Muscle layer of duodenum (tissue), 2 donors: ENCODE results near the gene MACROH2A2.
A peak's percentile ranks its signal among the peaks of the same experiment; 100 is the strongest.
"Not testable (repeated sequence)": the region's sequence is repeated elsewhere in the genome, so short reads cannot be mapped to it uniquely, and the experiment has no call there.

Experiments used
- H3K27ac ChIP-seq: one replicate; pipeline ENCODE4 v1.7.0; 2013; ENCODE audit warnings: mild to moderate bottlenecking, low read length
- H3K27me3 ChIP-seq: one replicate; pipeline ENCODE4 v1.7.0; 2013; ENCODE audit warnings: low read depth, mild to moderate bottlenecking, control low read depth, low read length
- H3K36me3 ChIP-seq, 2 donors: one replicate each; pipeline ENCODE4 v1.7.0; 2013; ENCODE audit warnings: low read length in 2 of 2, control low read depth in 1 of 2, mild to moderate bottlenecking in 1 of 2; ENCODE audit not compliant: insufficient read depth in 2 of 2, control insufficient read depth in 1 of 2
- H3K4me1 ChIP-seq, 2 donors: one replicate each; pipeline ENCODE4 v1.7.0; 2013; ENCODE audit warnings: low read length in 2 of 2, mild to moderate bottlenecking in 2 of 2, control low read depth in 1 of 2, moderate library complexity in 1 of 2; ENCODE audit not compliant: insufficient read depth in 2 of 2, control insufficient read depth in 1 of 2
- H3K4me3 ChIP-seq, 2 donors: one replicate each; pipeline ENCODE4 v1.7.0; 2013; ENCODE audit warnings: low read length in 2 of 2, low read depth in 1 of 2, mild to moderate bottlenecking in 1 of 2
- H3K9me3 ChIP-seq, 2 donors: one replicate each; pipeline ENCODE4 v1.7.0; 2013; ENCODE audit warnings: low read length in 2 of 2, control low read depth in 1 of 2, mild to moderate bottlenecking in 1 of 2; ENCODE audit not compliant: control insufficient read depth in 1 of 2
- donor health status: healthy.

Gene MACROH2A2

GRCh38 chr10:70122742-70123141 is 70.1 kb downstream of the MACROH2A2 start:
- H3K27me3 ChIP-seq, result no peaks in the 10 kb centered on the region
- peaks cover 19 to 33% of the 10 kb centered on the region in 2 donors for H3K36me3 ChIP-seq

GRCh38 chr10:70123166-70123565 is 70.5 kb downstream of the MACROH2A2 start:
- not testable (repeated sequence) for H3K4me1 ChIP-seq, H3K27ac ChIP-seq, H3K9me3 ChIP-seq, H3K4me3 ChIP-seq, H3K27me3 ChIP-seq
- peaks cover 19 to 31% of the 10 kb centered on the region in 2 donors for H3K36me3 ChIP-seq

More at GRCh38 chr10:70122742-70123141, 70.1 kb downstream of the MACROH2A2 start:
- H3K9me3 ChIP-seq, result no peaks in the 10 kb centered on the region
- no peaks in the 10 kb centered on the region for H3K4me1 ChIP-seq
- H3K27ac ChIP-seq, result no peak overlapping the region
- H3K4me3 ChIP-seq, result no peak overlapping the region

- H3K4me1 ChIP-seq, result no peaks in the 10 kb centered on the region
- H3K27ac ChIP-seq, result no peak overlapping the region
- H3K9me3 ChIP-seq, result no peaks in the 10 kb centered on the region
- H3K27me3 ChIP-seq, result no peaks in the 10 kb centered on the region
- H3K36me3 ChIP-seq, result peaks cover 18 to 27% of the 10 kb centered on the region in 2 donors
- no peak overlapping the region for H3K4me3 ChIP-seq
Observed at GRCh38 chr10:70123817-70124216, 71.2 kb downstream of the MACROH2A2 start.

- H3K4me3 ChIP-seq, result no peak overlapping the region
- no peaks in the 10 kb centered on the region for H3K4me1 ChIP-seq
- no peaks in the 10 kb centered on the region for H3K27me3 ChIP-seq
- H3K9me3 ChIP-seq, result no peaks in the 10 kb centered on the region
- H3K27ac ChIP-seq, result no peak overlapping the region
- peaks cover 14 to 21% of the 10 kb centered on the region in 2 donors for H3K36me3 ChIP-seq
Observed at GRCh38 chr10:70124415-70124814, 71.8 kb downstream of the MACROH2A2 start.

GRCh38 chr10:70124918-70125317 is 72.3 kb downstream of the MACROH2A2 start:
- no peak overlapping the region for H3K4me3 ChIP-seq
- H3K27ac ChIP-seq, result no peak overlapping the region
- H3K9me3 ChIP-seq, result no peaks in the 10 kb centered on the region
- no peaks in the 10 kb centered on the region for H3K27me3 ChIP-seq
- H3K4me1 ChIP-seq, result no peaks in the 10 kb centered on the region
- H3K36me3 ChIP-seq, result peaks cover 9 to 17% of the 10 kb centered on the region in 2 donors

- no peaks in the 10 kb centered on the region for H3K27me3 ChIP-seq
- H3K36me3 ChIP-seq, result peaks cover 5 to 12% of the 10 kb centered on the region in 2 donors
- H3K4me1 ChIP-seq, result peaks cover under 1 to 3% of the 10 kb centered on the region in 2 donors
- no peak overlapping the region for H3K4me3 ChIP-seq
- H3K27ac ChIP-seq, result no peak overlapping the region
- no peaks in the 10 kb centered on the region for H3K9me3 ChIP-seq
Observed at GRCh38 chr10:70125918-70126552, 73.4 kb downstream of the MACROH2A2 start.

GRCh38 chr10:70126700-70127395 is 74.2 kb downstream of the MACROH2A2 start:
- H3K9me3 ChIP-seq, result no peaks in the 10 kb centered on the region

GRCh38 chr10:70130878-70131559 is 78.4 kb downstream of the MACROH2A2 start:
- H3K27me3 ChIP-seq, result no peaks in the 10 kb centered on the region
- peaks cover 3 to 17% of the 10 kb centered on the region in 2 donors for H3K4me1 ChIP-seq
- H3K4me3 ChIP-seq, result no peak overlapping the region
- H3K36me3 ChIP-seq, result no peaks in the 10 kb centered on the region
- peak overlapping the region; percentile 63 for H3K27ac ChIP-seq
- no peaks in the 10 kb centered on the region for H3K9me3 ChIP-seq

More at GRCh38 chr10:70126700-70127395, 74.2 kb downstream of the MACROH2A2 start:
- peaks cover 5 to 12% of the 10 kb centered on the region in 2 donors for H3K36me3 ChIP-seq
- H3K4me3 ChIP-seq, result no peak overlapping the region
- no peaks in the 10 kb centered on the region for H3K27me3 ChIP-seq
- no peak overlapping the region for H3K27ac ChIP-seq
- peaks cover 3 to 8% of the 10 kb centered on the region in 2 donors for H3K4me1 ChIP-seq

- Histone ChIP-seq H3K4me3 (peak overlapping the region; percentile 78 to 81), H3K36me3 (no peaks in the 10 kb centered on the region), H3K27me3 (no peaks in the 10 kb centered on the region), H3K4me1 (peaks cover 3 to 17% of the 10 kb centered on the region in 2 donors), H3K27ac (peak overlapping the region; percentile 63), H3K9me3 (no peaks in the 10 kb centered on the region)
Observed at GRCh38 chr10:70131560-70131937, 78.9 kb downstream of the MACROH2A2 start.

- Histone ChIP-seq H3K27me3 (no peaks in the 10 kb centered on the region), H3K4me1 (peaks cover 3 to 17% of the 10 kb centered on the region in 2 donors), H3K4me3 (peak within 1 kb of the TSS; percentile 78 to 81), H3K36me3 (no peaks in the 10 kb centered on the region), H3K9me3 (no peaks in the 10 kb centered on the region), H3K27ac (peak within 1 kb of the TSS; percentile 67)
Observed at GRCh38 chr10:70132098-70133029, 79.7 kb downstream of the MACROH2A2 start, which contains the start of gene AIFM2. Gene AIFM2 (minus strand): TSS chr10:70132825. CDS start chr10:70124084, 8,741 bp downstream.
